Activated naive CD4-positive, alpha-beta T cell treated with anti-CD3 and anti-CD28 coated beads, Interleukin-2, amount 50 U/mL, for 16 hours (primary cell): ENCODE data around the gene IRGQ.
"Not testable (repeated sequence)": the region's sequence is repeated elsewhere in the genome, so short reads cannot be mapped to it uniquely, and the experiment has no call there.

Source experiments
- DNase-seq: peaks from one replicate; pipeline ENCODE4 v3.0.0-alpha.2; 2020

The IRGQ gene

GRCh38 chr19:43623889-43624670 is 28.1 kb upstream of the IRGQ start:
- no peak for DNase-seq

- no peak for DNase-seq
These were observed 27.0 kb upstream of the IRGQ start for GRCh38 chr19:43622956-43623355.

DNA sequence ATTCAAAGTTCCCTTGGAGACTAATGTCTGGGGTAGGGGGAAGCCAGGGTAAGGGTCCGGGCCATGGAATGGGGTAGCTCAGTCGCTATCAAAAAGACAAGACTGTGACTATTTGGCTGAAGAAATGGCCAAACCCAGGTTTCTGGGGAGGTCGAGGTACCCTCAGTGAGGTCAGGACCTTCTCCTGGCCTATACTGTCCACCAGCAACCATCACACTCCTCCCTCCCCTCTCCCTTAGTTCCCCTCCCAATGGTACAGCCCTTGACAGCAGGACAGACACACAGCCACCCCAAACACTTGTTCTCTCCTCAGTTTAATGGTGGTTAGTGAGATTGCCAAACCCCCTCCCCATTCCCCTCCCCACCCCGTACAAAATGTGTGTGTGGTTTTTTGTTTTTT is 26.1 kb upstream of the IRGQ start:
- no peak for DNase-seq

- DNase-seq, result peak; percentile 89
These were observed 24.4 kb upstream of the IRGQ start for GRCh38 chr19:43620061-43621001.

- peak; percentile 90 for DNase-seq
These were observed 23.5 kb upstream of the IRGQ start, which contains the start of gene ZNF428 for GRCh38 chr19:43619262-43620060. Gene ZNF428 (minus strand): TSS chr19:43619629. CDS start chr19:43614304, 5,325 bp downstream.

DNA sequence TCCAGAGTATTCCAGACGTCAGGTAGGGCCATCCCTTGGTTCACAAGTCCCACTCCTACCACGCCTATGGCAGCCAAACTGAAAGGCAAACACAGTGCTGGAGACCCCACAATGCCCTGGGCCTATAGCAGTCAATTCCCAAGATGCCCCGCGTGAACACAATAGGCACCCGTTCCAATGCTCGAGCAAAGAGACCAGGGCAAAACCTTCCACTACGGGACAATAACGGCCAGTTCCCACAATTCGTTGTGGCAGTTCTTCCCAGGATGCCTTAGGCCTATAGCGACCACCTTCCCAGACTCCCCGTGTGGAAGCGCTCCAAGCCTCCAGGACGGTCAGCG is 23.0 kb upstream of the IRGQ start:
- peak; percentile 57 for DNase-seq

DNA sequence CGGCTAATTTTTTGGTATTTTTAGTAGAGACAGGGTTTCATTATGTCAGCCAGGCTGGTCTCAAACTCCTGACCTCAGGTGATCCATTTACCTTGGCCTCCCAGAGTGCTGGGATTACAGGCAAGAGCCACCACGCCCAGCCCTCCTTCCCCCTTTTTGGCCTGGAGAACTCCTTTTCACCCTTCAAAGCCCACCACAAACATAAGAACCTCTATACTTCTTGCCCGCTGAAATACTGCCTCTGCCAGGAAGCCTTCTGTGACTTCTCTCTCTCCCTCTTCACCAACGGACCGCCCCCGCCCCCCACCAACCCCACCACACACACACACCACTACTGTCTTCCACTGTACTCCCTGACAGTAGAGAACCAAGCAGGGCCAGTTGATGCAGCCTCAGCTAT is 21.0 kb upstream of the IRGQ start:
- no peak for DNase-seq

DNA sequence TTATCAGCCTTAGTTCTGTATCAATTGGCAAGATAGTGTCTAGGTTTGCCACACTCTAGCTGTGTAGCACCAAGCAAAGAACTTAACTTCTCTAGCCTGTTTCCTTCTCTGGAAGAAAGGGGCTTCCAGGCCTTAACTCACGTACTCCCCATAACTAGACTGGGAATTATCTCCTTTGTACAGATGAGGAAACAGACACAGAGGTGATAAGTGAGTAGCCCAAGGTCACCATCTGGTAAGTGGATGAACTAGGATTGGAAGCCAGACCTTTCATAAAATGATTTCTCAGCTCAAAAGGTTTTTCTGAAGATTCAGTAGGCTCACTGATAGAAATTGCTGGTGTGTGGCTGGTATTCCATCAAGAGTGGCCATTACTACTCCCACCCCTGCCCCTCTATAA is 20.4 kb upstream of the IRGQ start:
- DNase-seq, result no peak

- no peak for DNase-seq
These were observed 16.4 kb upstream of the IRGQ start for GRCh38 chr19:43612374-43612773.

DNA sequence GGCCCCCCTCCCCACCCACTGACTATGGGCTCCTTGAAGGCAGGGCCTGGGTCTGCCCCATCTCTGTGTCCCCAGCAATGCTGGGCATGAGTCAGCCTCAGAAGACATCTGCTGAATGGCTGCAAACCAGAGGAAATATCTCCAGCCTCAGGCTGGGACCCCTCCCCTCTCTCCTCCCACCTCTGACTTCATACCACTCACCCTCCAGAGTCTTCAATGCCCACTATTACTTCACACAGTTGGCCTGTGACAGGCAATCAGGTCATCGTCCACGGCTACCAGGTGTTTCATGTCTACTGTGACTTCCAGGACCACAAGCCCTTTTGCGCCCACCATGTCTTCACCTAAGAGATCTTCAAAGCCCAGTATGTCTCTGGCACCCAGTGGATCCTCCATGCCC is 15.9 kb upstream of the IRGQ start, which contains the start of gene SRRM5:
Gene SRRM5 (plus strand): TSS at position 301 of the 400 bp plus-strand sequence. CDS start 34 bp downstream, at position 335.
- DNase-seq, result no peak

GRCh38 chr19:43610493-43610892 is 14.6 kb upstream of the IRGQ start:
- no peak for DNase-seq

DNA sequence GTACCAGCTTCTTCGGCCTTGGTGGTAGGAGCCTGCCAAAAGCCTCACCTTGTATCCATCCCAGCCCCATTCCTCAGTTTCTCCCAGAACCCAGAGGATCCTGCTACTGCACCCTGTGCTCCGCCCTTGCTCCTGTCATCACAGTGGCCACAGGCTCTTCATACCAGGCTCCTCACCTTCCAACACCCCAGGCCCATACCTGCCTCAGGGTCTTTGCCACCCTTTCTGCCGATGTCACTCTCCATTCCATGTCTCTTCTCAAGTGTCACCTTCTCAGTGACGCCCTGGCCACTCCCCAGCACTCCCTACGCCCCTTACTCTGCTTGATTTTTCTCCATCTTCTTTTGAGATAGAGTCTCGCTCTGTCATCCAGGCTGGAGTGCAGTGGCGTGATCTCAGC is 13.9 kb upstream of the IRGQ start:
- DNase-seq, result no peak

GRCh38 chr19:43607238-43608205 is 11.6 kb upstream of the IRGQ start:
- no peak for DNase-seq

DNA sequence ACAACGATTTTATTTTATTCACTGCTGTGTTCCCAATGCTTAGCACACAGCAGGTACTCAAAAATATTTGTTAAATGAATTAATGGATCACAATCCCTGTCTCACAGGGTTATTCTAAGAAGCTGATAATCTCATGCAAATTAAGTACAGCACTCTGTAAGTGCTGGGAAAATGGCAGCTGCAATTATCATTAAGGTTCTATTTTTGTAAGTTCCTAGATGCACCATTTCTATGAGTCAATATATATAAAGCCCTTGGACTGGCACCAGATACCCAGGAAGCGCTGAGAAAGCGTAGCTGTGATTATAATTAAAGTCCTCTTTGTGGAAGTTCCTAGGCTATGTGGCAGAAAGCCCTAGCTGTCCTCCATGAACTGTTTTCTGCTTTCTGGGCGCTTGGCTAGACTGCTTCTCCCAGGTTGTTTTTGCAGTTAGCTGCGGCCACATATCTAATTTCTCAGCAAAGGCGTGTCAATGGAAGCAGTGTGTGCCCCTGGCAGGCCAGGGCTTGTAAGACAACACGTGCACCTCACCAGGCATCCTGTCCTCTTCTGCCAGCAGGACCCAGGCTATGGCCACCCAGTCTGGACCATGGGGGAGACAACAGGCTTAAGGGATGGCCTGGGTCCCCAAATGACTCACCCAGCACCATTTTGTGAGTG is 10.8 kb upstream of the IRGQ start:
- no peak for DNase-seq

DNA sequence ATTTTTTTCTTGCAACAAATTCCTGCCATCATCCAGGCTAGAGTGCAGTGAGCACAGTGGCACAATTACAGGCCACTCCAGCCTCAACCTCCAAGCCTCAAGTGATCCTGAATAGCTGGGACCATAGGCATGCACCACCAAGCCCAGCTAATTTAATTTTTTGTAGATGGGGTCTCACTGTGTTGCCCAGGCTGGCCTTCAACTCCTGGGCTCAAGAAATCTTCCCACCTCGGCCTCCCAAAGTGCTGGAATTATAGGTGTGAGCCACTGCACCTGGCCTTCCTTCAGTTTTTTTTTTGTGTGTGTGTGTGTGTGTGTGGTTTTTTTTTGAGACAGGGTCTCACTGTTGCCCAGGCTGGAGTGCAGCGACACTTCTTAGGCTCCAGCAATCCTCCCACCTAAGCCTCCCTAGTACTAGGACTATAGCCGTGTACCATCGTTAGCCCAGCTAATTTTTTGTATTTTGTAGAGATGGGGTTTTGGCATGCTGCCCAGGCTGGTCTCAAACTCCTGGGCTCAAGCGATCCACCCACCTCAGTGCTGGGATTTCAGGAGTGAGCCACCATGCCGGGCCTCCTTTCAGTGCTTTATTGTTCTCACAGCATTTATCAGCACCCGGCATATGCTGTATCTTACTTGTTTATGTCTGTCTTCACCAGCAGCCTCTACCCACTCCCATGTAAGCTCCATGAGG is 10.1 kb upstream of the IRGQ start:
- no peak for DNase-seq

DNA sequence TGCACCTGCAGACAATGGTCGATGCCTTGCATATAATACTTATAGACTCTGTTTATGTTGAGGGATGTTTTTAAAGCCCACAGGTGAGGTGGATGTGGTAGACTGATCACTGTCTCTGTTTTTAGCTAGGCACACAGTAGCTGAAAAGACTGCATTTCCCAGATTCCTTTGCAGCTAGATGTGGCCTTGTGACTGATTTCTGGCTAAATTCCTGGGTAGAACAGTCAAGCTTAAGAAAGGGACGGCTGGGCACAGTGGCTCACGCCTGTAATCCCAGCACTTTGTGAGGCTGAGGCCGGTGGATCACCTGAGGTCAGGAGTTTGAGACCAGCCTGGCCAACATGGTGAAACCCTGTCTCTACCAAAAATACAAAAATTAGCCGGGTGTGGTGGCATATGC is 4.4 kb upstream of the IRGQ start:
- DNase-seq, result not testable (repeated sequence)

- DNase-seq, result no peak
These were observed 3.8 kb upstream of the IRGQ start for GRCh38 chr19:43599635-43600295.

DNA sequence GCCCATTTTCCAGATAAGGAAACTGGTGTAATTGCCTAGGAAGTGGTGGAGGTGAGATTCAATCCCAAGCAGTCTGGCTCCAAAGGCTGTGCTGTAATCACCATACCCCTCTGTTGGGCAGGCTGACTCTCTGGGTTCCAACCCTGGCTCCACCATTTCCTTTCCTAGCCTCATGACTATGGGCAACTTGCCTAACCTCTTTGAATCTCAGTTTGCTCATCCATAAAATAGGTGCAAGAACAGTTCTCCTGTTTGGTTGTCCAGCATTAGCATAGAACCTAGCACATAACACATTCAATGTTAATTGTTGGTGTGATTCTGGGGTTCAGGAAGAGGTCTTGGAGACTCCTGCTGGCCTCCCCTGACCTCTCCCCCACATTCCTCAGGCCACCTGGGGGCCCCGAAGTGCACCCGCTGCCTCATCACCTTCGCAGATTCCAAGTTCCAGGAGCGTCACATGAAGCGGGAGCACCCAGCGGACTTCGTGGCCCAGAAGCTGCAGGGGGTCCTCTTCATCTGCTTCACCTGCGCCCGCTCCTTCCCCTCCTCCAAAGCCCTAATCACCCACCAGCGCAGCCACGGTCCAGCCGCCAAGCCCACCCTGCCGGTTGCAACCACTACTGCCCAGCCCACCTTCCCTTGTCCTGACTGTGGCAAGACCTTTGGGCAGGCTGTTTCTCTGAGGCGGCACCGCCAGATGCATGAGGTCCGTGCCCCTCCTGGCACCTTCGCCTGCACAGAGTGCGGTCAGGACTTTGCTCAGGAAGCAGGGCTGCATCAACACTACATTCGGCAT is 2.7 kb upstream of the IRGQ start:
- no peak for DNase-seq

GRCh38 chr19:43597876-43598275 is 1.9 kb upstream of the IRGQ start:
- DNase-seq, result no peak
